B cell (primary cell): ENCODE measurements around the gene CHD5. TPM values are rescaled to one million over a fixed set of nuclear protein-coding genes. Genes with fewer than 3 reads are reported as not detected.

Experiments used
- ATAC-seq: fragments of 200-7000 bp; cut with Tn5 transposase; one replicate; pipeline ENCODE4 v1.10.0; 2021; ENCODE audit warnings: low read depth, mild to moderate bottlenecking, moderate number of reproducible peaks, moderate library complexity
- CTCF ChIA-PET: fragments of 350-600 bp; sonication (Branson Sonifier 250); formaldehyde crosslinking; loops from one replicate; lab custom pipeline; 2021; ENCODE audit warnings: antibody characterized with exemption, inconsistent platforms; lab: Charles Lee
- POLR2A ChIA-PET: fragments of 350-600 bp; sonication (Branson Sonifier 250); formaldehyde crosslinking; loops from one replicate; lab custom pipeline; 2021; ENCODE audit warnings: antibody characterized with exemption; lab: Charles Lee
- DNase-seq: peaks from one replicate; pipeline ENCODE4 v3.0.0; 2013
- H2AFZ ChIP-seq: 2 replicates; pipeline ENCODE4 v1.6.1; 2012; ENCODE audit warnings: mild to moderate bottlenecking, low read depth, low read length; ENCODE audit not compliant: insufficient read depth, poor library complexity, severe bottlenecking
- H3K27ac ChIP-seq, 2 donors: 1 replicate in 1 of 2; 2 replicates in 1 of 2; pipeline ENCODE4 v1.5.1; 2012 to 2013; ENCODE audit warnings: low read length in 2 of 2, mild to moderate bottlenecking in 2 of 2, moderate library complexity in 1 of 2
- H3K27me3 ChIP-seq, 4 experiments: fragments of 200-600 bp in 1 of 4; sonication (generic) in 1 of 4; replicated peaks in 1 of 4; 1 replicate in 2 of 4; 2 replicates in 2 of 4; pipeline versions ENCODE4 v1.6.1 to v1.7.0; 2013 to 2016; ENCODE audit warnings: low read length in 3 of 4, mild to moderate bottlenecking in 2 of 4, mixed read lengths in 1 of 4, moderate library complexity in 1 of 4; ENCODE audit not compliant: insufficient read depth in 4 of 4, control insufficient read depth in 3 of 4; ENCODE audit errors: control extremely low read depth in 1 of 4
- H3K36me3 ChIP-seq, 2 experiments: replicated peaks in 1 of 2; 1 replicate in 1 of 2; 2 replicates in 1 of 2; pipeline versions ENCODE4 v1.6.1 to v1.7.1; 2013; ENCODE audit warnings: low read length in 1 of 2; ENCODE audit not compliant: insufficient read depth in 2 of 2, control insufficient read depth in 1 of 2; ENCODE audit errors: control extremely low read depth in 1 of 2, extremely low read depth in 1 of 2
- H3K4me1 ChIP-seq, 2 donors: fragments of 200-600 bp in 1 of 2; sonication (generic) in 1 of 2; 1 replicate in 1 of 2; 2 replicates in 1 of 2; pipeline versions ENCODE4 v1.5.1 to v1.6.1; 2013 to 2017; ENCODE audit warnings: low read length in 2 of 2; ENCODE audit not compliant: control insufficient read depth in 2 of 2, insufficient read depth in 2 of 2
- H3K4me2 ChIP-seq: replicated peaks from 2 replicates; pipeline ENCODE3; 2012; ENCODE audit warnings: mild to moderate bottlenecking, low read depth, low read length; ENCODE audit not compliant: poor library complexity, severe bottlenecking
- H3K4me3 ChIP-seq, 5 experiments: fragments of 200-600 bp in 1 of 5; sonication (generic) in 1 of 5; 1 replicate in 3 of 5; 2 replicates in 2 of 5; pipeline versions ENCODE4 v1.5.1 to v1.7.0; 2011 to 2016; ENCODE audit warnings: low read length in 4 of 5, mild to moderate bottlenecking in 4 of 5, low read depth in 2 of 5, control low read depth in 1 of 5, moderate library complexity in 1 of 5; ENCODE audit not compliant: insufficient read depth in 1 of 5; ENCODE audit errors: control extremely low read depth in 1 of 5, extremely low read depth in 1 of 5
- H3K79me2 ChIP-seq: fragments of 200-600 bp; sonication (generic); one replicate; pipeline ENCODE4 v1.6.0; 2016; ENCODE audit warnings: low read length; ENCODE audit not compliant: control insufficient read depth, insufficient read depth
- H3K9ac ChIP-seq: fragments of 200-600 bp; sonication (generic); 2 replicates; pipeline ENCODE4 v1.6.1; 2017; ENCODE audit warnings: mild to moderate bottlenecking, low read length, moderate library complexity
- H3K9me3 ChIP-seq, 3 donors: one replicate each; pipeline versions ENCODE4 v1.6.1 to v1.7.1; 2013; ENCODE audit warnings: low read length in 2 of 3; ENCODE audit not compliant: control insufficient read depth in 2 of 3, insufficient read depth in 1 of 3; ENCODE audit errors: control extremely low read depth in 1 of 3
- H4K20me1 ChIP-seq: 2 replicates; pipeline ENCODE4 v1.6.0; 2012; ENCODE audit warnings: mild to moderate bottlenecking, low read length; ENCODE audit not compliant: insufficient read depth, control insufficient read depth, poor library complexity, severe bottlenecking
- H3K27ac Mint-ChIP-seq: one replicate; pipeline ENCODE4 v1.8.0; 2021; ENCODE audit warnings: mixed read lengths
- H3K27me3 Mint-ChIP-seq: one replicate; pipeline ENCODE4 v1.8.0; 2021; ENCODE audit warnings: mixed read lengths
- H3K4me1 Mint-ChIP-seq: one replicate; pipeline ENCODE4 v1.8.0; 2021; ENCODE audit warnings: mixed read lengths
- H3K4me3 Mint-ChIP-seq: one replicate; pipeline ENCODE4 v1.8.0; 2021; ENCODE audit warnings: mixed read lengths
- H3K9me3 Mint-ChIP-seq: one replicate; pipeline ENCODE4 v1.8.0; 2022; ENCODE audit warnings: mixed read lengths; ENCODE audit not compliant: insufficient read depth
- EZH2 ChIP-seq: IDR thresholded peaks from 2 replicates; pipeline ENCODE4 v1.6.1; 2012; ENCODE audit warnings: borderline replicate concordance, low read depth, mild to moderate bottlenecking, moderate library complexity, low read length; ENCODE audit not compliant: insufficient read depth, poor library complexity, severe bottlenecking
- WGBS: methylation state at CpG from one replicate; pipeline ENCODE4 v1.1.5; 2013; ENCODE audit warnings: missing lambda C conversion rate; ENCODE audit not compliant: insufficient coverage; 5-methylcytosine and 5-hydroxymethylcytosine counted together
- intact Hi-C: fragments of 100-400 bp; cut with micrococcal nuclease; formaldehyde crosslinking; loops from one replicate; pipeline ENCODE4 v1.10.0; 2022
- polyA plus RNA-seq: library from polyadenylated mRNA; depleted of rRNA; stranded (reverse); fragments of >200 nt; gene quantifications from 2 replicates; pipeline ENCODE4 v1.2.3, GENCODE V29; 2012
- total RNA-seq, 2 donors: library from RNA; stranded (reverse); fragments of 120-200 nt in 1 of 2; gene quantifications; 1 replicate in 1 of 2; 2 replicates in 1 of 2; pipeline versions ENCODE4 v1.2.3 to v1.2.4, GENCODE V29; 2013 to 2022
- TF ChIP-seq, protein P1 (sequence below): fragments of 200-600 bp; IDR thresholded peaks from one replicate; pipeline ENCODE4 v1.8.0; 2022; ENCODE audit warnings: antibody characterized with exemption, mild to moderate bottlenecking

Gene CHD5
- total and polyA plus RNA-seq, 2 donors (not counting 1 experiment from before 2014, with no cell fraction given), result 0.18 to 0.20 TPM

DNA sequence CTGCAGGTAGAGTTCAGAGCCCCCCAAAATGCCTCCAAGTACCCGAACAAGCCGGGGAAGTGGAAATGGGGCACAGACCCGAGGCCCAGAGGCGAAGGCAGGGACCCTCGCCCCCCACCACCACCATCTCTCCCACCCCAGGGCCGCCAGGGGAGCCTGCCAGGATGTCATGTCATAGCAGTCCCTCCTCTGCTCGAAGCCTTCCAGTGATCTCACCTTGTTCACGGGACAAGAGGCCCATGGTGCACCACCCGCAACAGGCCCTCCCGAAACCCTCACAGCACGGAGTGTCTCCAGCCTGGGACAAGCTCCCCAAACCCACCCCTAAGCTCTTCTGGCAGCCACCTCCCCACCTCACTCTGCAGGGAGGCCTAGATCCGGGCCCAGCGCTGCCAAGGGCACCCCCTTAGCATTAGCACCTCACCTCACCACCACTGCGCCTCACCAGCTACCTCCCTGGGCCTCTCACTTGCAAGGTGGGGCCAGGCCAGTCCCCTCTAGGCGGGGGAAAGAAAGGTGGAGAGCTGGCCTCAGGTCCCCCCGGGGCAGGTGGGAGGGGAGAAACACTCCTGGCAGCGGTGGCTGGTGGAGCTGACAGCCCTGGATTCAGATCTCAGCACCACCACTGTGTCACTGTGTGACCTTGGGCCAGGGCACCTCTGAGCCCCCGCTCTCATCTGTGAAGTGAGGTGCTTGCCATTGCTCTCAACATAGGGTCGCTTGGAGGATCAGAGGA lies 13.3 kb downstream of the CHD5 start:
- DNase-seq (no peak), ATAC-seq (no peak)
- Histone ChIP-seq H3K4me1 (no peaks in the 10 kb centered on the region), H3K9me3 (no peaks in the 10 kb centered on the region), H3K27me3 (peaks cover 0 to 6% (median 0%) of the 10 kb centered on the region in 4 experiments), H3K36me3 (no peaks in the 10 kb centered on the region), H4K20me1 (no peaks in the 10 kb centered on the region), H3K9ac (no peak overlapping the region), H2AFZ (no peak overlapping the region), H3K4me3 (no peak overlapping the region), H3K27ac (no peak overlapping the region), H3K4me2 (no peak overlapping the region), H3K79me2 (no peaks in the 10 kb centered on the region)
- H3K27ac Mint-ChIP-seq, result no peak overlapping the region
- peaks cover 11% of the 10 kb centered on the region for H3K27me3 Mint-ChIP-seq
- H3K9me3 Mint-ChIP-seq, result no peaks in the 10 kb centered on the region
- intact Hi-C loops, result no loop called here
- 79% methylated on average over 13 of the region's 19 CpGs for WGBS
- POLR2A ChIA-PET, result no interaction called here
- no peaks in the 10 kb centered on the region for H3K4me1 Mint-ChIP-seq
- H3K4me3 Mint-ChIP-seq, result no peak overlapping the region
- CTCF ChIA-PET, result no interaction called here
- TF ChIP-seq, protein P1, sequence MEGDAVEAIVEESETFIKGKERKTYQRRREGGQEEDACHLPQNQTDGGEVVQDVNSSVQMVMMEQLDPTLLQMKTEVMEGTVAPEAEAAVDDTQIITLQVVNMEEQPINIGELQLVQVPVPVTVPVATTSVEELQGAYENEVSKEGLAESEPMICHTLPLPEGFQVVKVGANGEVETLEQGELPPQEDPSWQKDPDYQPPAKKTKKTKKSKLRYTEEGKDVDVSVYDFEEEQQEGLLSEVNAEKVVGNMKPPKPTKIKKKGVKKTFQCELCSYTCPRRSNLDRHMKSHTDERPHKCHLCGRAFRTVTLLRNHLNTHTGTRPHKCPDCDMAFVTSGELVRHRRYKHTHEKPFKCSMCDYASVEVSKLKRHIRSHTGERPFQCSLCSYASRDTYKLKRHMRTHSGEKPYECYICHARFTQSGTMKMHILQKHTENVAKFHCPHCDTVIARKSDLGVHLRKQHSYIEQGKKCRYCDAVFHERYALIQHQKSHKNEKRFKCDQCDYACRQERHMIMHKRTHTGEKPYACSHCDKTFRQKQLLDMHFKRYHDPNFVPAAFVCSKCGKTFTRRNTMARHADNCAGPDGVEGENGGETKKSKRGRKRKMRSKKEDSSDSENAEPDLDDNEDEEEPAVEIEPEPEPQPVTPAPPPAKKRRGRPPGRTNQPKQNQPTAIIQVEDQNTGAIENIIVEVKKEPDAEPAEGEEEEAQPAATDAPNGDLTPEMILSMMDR, result no peak
- TF ChIP-seq EZH2, result no peak

DNA sequence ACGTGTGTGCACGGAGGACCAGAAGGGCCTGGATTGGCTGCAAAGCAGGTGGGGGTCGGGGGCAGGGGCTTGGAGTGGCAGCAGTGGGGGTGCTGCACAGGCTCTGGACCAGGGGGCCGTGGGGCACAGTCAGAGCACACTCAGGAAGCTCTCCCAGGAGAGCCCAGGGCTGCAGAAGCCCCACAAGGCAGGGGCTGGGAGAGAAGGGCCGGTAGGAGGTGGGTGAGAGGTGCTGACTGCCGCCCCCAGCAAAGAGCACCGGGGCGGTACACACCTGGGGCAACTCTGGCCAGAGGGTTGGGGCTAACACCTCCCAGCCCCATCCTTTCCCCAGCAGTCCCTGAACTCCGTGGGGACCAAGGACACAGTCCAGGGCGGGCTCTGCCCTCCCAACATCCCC lies 13.9 kb downstream of the CHD5 start:
- no peak overlapping the region for H3K9ac ChIP-seq
- no peaks in the 10 kb centered on the region for H3K4me1 ChIP-seq
- H2AFZ ChIP-seq, result no peak overlapping the region
- H3K4me2 ChIP-seq, result no peak overlapping the region
- ChIA-PET POLR2A (no interaction called here), CTCF (no interaction called here)
- H3K9me3 ChIP-seq, result no peaks in the 10 kb centered on the region
- Mint-ChIP-seq H3K9me3 (no peaks in the 10 kb centered on the region), H3K27me3 (peaks cover 6% of the 10 kb centered on the region), H3K4me1 (no peaks in the 10 kb centered on the region), H3K27ac (no peak overlapping the region), H3K4me3 (no peak overlapping the region)
- no peak for TF ChIP-seq EZH2
- TF ChIP-seq, protein P1, result no peak
- WGBS, result 61% methylated on average over 6 of the region's 10 CpGs
- no peak overlapping the region for H3K4me3 ChIP-seq
- no peaks in the 10 kb centered on the region for H3K79me2 ChIP-seq
- peaks cover 0 to 9% (median 0%) of the 10 kb centered on the region in 4 experiments for H3K27me3 ChIP-seq
- ATAC-seq (no peak), DNase-seq (no peak)
- H3K36me3 ChIP-seq, result no peaks in the 10 kb centered on the region
- no peak overlapping the region for H3K27ac ChIP-seq
- intact Hi-C loops, result no loop called here
- H4K20me1 ChIP-seq, result no peaks in the 10 kb centered on the region
